Lower lobe of right lung (tissue), 2 donors: ENCODE results near the gene DENND2C. TPM values are rescaled to one million over a fixed set of nuclear protein-coding genes. Genes with fewer than 3 reads are reported as not detected.

Experiments used
- ATAC-seq, 2 donors: fragments of 200-7000 bp; cut with Tn5 transposase; one replicate each; pipeline ENCODE4 v1.9.1; 2020 to 2022; ENCODE audit warnings: mild to moderate bottlenecking in 2 of 2, moderate library complexity in 2 of 2
- DNase-seq: peaks from one replicate; pipeline ENCODE4 v3.0.0-alpha.2; 2020
- H3K27ac ChIP-seq: fragments of 200-600 bp; one replicate; pipeline ENCODE4 v1.8.0; 2022
- H3K27me3 ChIP-seq: fragments of 200-600 bp; one replicate; pipeline ENCODE4 v1.8.0; 2022; ENCODE audit warnings: low read depth
- H3K36me3 ChIP-seq: fragments of 200-600 bp; one replicate; pipeline ENCODE4 v1.8.0; 2022; ENCODE audit warnings: mild to moderate bottlenecking
- H3K4me1 ChIP-seq: fragments of 200-600 bp; one replicate; pipeline ENCODE4 v1.8.0; 2022
- H3K4me3 ChIP-seq: fragments of 200-600 bp; one replicate; pipeline ENCODE4 v1.8.0; 2022; ENCODE audit warnings: mild to moderate bottlenecking
- H3K9me3 ChIP-seq: fragments of 200-600 bp; one replicate; pipeline ENCODE4 v1.8.0; 2022
- intact Hi-C: fragments of 100-400 bp; cut with DNase I; formaldehyde crosslinking; loops from one replicate; pipeline ENCODE4 v1.11.0; 2022
- total RNA-seq: library from RNA; stranded (reverse); fragmentation: NEBNext Ultra II Directional; extraction: Animal tissue kit (Norgen Biotek cat#: 25700); gene quantifications from one replicate; pipeline ENCODE4 v1.2.1, GENCODE V29; 2021
- TF ChIP-seq, protein P1 (sequence below): fragments of 200-600 bp; IDR thresholded peaks from one replicate; pipeline ENCODE4 v1.8.0; 2022; ENCODE audit warnings: antibody characterized with exemption, mild to moderate bottlenecking
- donor health status: DM: no; HTN: yes; CAD: no; lungs with severe emphysema.

The DENND2C gene
- total RNA-seq, 1 donor from 2014 or later: 3.8 TPM

- TF ChIP-seq, protein P1, sequence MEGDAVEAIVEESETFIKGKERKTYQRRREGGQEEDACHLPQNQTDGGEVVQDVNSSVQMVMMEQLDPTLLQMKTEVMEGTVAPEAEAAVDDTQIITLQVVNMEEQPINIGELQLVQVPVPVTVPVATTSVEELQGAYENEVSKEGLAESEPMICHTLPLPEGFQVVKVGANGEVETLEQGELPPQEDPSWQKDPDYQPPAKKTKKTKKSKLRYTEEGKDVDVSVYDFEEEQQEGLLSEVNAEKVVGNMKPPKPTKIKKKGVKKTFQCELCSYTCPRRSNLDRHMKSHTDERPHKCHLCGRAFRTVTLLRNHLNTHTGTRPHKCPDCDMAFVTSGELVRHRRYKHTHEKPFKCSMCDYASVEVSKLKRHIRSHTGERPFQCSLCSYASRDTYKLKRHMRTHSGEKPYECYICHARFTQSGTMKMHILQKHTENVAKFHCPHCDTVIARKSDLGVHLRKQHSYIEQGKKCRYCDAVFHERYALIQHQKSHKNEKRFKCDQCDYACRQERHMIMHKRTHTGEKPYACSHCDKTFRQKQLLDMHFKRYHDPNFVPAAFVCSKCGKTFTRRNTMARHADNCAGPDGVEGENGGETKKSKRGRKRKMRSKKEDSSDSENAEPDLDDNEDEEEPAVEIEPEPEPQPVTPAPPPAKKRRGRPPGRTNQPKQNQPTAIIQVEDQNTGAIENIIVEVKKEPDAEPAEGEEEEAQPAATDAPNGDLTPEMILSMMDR: no peak
- Histone ChIP-seq H3K27me3 (no peaks in the 10 kb centered on the region), H3K27ac (no peak overlapping the region), H3K4me1 (no peaks in the 10 kb centered on the region), H3K36me3 (no peaks in the 10 kb centered on the region), H3K4me3 (no peak overlapping the region), H3K9me3 (no peaks in the 10 kb centered on the region)
- intact Hi-C loops: no loop called here
- no peak for ATAC-seq
- no peak for DNase-seq
These were observed 124.5 kb downstream of the DENND2C start for GRCh38 chr1:114545315-114545714.

DNA sequence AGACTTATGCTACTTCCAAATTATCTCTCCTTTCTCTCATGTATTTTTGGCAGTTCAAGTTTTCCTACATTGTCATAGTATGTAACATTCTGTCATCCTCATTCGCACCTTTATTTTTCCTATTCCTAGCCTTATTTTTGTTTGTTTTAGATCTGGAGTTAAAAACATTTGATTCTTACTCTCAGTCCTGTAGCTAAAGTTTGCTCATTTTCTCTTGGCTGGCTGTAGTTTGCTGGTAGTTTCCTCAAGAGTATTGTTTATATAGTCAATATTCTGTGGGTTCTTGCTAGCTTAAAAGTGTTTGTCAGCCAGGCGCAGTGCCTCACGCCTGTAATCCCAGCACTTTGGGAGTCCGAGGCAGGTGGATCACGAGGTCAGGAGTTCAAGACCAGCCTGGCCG lies 129.0 kb downstream of the DENND2C start:
- ATAC-seq (no peak), DNase-seq (no peak)

DNA sequence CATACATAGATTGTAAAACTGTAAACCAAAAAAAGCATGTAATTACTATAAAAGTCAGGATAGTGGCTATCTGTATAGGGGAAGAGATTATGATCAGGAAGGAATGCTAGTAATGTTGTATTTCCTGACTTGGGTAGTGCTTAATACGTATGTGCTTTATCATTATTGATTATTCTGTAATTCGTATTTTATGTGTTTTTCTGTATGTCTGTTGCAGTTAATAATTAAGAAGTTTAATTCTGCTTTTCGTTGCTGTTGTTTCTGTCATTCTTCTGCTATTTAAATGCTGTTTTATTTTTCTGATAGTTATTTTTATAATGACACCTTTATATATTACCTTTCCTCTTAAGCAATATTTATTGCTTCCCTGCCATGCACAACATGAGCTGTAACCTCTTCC lies 129.6 kb downstream of the DENND2C start:
- TF ChIP-seq, protein P1: no peak
- Histone ChIP-seq H3K36me3 (no peaks in the 10 kb centered on the region), H3K9me3 (no peaks in the 10 kb centered on the region), H3K27ac (no peak overlapping the region), H3K27me3 (no peaks in the 10 kb centered on the region), H3K4me1 (no peaks in the 10 kb centered on the region), H3K4me3 (no peak overlapping the region)
- DNase-seq (no peak), ATAC-seq (no peak)
- intact Hi-C loops: no loop called here

More for the DNA sequence above, 129.0 kb downstream of the DENND2C start:
- intact Hi-C loops: no loop called here
- no peaks in the 10 kb centered on the region for H3K4me1 ChIP-seq
- H3K4me3 ChIP-seq: no peak overlapping the region
- no peak overlapping the region for H3K27ac ChIP-seq
- H3K27me3 ChIP-seq: no peaks in the 10 kb centered on the region
- H3K36me3 ChIP-seq: no peaks in the 10 kb centered on the region
- TF ChIP-seq, protein P1: no peak
- H3K9me3 ChIP-seq: no peaks in the 10 kb centered on the region

DNA sequence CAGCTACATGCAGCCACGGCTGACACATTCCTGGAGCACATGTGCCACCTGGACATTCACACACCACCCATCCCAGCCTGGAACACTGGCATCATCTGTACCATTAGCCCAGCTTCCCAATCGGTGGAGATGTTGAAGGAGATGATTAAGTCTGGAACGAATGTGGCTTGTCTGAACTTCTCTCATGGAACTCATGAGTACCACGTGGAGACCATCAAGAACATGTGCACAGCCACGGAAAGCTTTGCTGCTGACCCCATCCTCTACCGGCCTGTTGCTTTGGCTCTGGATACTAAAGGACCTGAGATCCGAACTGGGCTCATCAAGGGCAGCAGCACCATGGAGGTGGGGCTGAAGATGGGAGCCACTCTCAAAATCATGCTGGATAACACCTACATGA lies 133.8 kb downstream of the DENND2C start:
- ATAC-seq: no peak
- no peaks in the 10 kb centered on the region for H3K36me3 ChIP-seq
- no peaks in the 10 kb centered on the region for H3K27me3 ChIP-seq
- no peak for DNase-seq
- H3K9me3 ChIP-seq: no peaks in the 10 kb centered on the region
- H3K27ac ChIP-seq: no peak overlapping the region
- intact Hi-C loops: no loop called here
- TF ChIP-seq, protein P1: no peak
- no peaks in the 10 kb centered on the region for H3K4me1 ChIP-seq
- no peak overlapping the region for H3K4me3 ChIP-seq

- TF ChIP-seq, protein P1: no peak
- Histone ChIP-seq H3K9me3 (no peaks in the 10 kb centered on the region), H3K4me1 (no peaks in the 10 kb centered on the region), H3K27me3 (no peaks in the 10 kb centered on the region), H3K27ac (no peak overlapping the region), H3K4me3 (no peak overlapping the region), H3K36me3 (no peaks in the 10 kb centered on the region)
- no peak for DNase-seq
- no peak for ATAC-seq
- intact Hi-C loops: no loop called here
These were observed 134.4 kb downstream of the DENND2C start for GRCh38 chr1:114535401-114535800.

Other genes starting within 250 kb of the DENND2C start
- 36.4 TPM for gene TRIM33, start 158.8 kb downstream of the DENND2C start, total RNA-seq
- gene BCAS2, start 88.4 kb downstream of the DENND2C start, total RNA-seq: 24.1 TPM
- gene AMPD1, start 25.5 kb upstream of the DENND2C start, total RNA-seq: 0.21 TPM
- 25.1 TPM for gene NRAS, start 46.7 kb upstream of the DENND2C start, total RNA-seq
- 543 TPM for gene CSDE1, start 87.9 kb upstream of the DENND2C start, total RNA-seq
- 34.3 TPM for gene SIKE1, start 110.6 kb upstream of the DENND2C start, total RNA-seq
- gene SYCP1, start 184.8 kb upstream of the DENND2C start, total RNA-seq: not detected